Superior temporal gyrus (tissue), 1 donor: Measurements from ENCODE around the gene MAS1L.
"Not testable (repeated sequence)": the region's sequence is repeated elsewhere in the genome, so short reads cannot be mapped to it uniquely, and the experiment has no call there.

Experiments used
- DNase-seq: peaks from one replicate; pipeline ENCODE4 v3.0.0-alpha.2; 2016; ENCODE audit errors: extremely low spot score

The MAS1L gene

DNA sequence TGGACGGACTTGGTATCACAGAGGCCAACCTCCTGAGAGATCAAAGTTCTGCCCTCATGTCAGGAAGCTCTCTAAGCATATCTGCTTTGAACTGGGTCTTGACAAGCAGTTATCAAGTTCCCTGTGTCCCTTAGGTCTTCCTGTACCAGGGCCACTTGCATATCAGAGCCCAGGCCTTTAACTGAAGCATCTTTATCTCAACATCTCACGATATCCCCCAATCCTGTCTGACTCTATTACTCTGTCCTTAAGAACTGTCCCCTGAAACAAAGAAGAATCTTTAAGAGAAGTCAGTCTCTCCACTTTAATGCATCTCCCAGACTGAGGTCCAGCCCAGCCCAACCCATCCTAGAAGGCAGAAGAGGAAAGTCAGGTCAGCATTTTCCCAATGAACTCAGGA lies 8.2 kb downstream of the MAS1L start:
- no peak for DNase-seq

DNA sequence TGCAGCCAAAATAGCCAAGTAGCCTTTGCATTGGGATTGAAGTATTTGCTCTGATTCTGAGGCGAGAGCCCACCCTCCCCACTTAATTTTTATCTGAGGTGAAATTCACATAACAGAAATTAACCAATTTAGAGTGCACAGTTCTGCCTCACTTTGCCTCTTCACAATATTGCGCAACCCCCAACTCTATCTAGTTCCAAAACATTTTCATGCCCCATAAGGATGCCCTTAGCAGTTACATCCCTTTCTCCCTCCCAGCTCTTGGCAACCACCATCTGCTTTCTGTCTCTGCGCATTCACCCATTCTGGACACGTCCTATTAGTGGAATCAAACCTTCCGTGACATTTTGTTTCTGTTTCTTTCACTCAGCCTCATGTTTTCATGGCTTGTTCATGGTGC lies 9.0 kb downstream of the MAS1L start:
- DNase-seq: no peak

DNA sequence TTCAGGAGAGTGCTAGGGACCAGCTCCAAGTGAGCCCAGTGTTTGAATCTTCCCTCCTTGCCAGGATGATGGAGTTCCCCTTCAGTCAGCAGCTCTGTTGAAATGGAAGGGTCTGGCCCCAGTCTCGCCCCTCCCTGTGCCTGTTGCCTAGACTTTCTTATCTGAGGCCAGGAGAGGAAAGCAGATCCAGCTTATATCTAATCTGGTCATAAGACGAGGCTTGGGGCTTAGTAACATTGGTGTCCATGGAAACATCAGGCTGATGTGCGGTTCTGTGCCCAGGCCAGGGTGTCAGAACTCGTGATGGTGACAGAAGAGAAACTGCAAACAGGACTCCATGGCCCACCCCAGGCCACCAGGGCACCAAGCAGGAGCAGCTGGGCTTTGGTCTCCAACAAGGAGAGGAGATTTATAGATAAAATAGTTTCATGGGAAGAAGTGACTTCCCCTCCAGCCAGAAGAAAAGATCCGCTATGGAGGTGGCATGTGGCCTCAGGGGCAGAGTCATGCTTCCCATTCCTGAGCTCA lies 9.8 kb downstream of the MAS1L start:
- no peak for DNase-seq

- no peak for DNase-seq
These were observed 12.8 kb downstream of the MAS1L start for GRCh38 chr6:29474996-29475395.

DNA sequence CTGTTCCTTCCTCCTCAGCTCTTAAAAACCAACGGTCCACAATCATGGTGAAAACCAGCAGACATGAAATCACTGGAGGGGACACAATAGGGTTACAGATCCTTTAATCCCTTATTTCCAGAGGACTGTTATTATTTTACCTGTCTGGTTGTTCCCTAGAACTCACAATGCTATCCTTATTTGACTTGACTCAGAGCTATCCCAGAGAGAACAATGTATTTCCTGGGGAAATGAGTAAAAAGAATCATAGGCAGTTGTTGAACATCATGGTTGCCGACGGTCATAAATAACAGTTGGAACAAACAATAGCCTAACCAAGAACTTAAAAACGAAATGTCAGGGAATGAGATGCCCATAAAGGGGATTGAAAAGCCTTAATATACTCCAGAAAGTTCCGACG lies 21.5 kb downstream of the MAS1L start:
- no peak for DNase-seq

DNA sequence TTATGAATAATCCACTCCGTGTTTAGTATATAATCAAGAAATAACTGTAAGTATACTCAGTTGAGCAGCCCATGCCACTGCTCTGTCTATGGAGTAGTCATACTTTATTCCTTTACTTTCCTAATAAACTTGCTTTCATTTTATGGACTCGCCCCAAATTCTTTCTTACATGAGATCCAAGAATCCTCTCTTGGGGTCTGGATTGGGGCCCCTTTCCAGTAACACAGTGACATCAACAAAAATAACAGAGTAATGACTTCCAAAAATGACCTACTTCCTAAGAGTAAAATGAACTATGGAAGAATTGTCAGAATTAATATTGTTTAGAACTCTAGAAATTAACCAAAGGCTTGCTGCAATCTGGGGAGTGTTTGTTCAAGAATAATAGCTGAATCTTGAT lies 22.0 kb downstream of the MAS1L start:
- DNase-seq: no peak

DNA sequence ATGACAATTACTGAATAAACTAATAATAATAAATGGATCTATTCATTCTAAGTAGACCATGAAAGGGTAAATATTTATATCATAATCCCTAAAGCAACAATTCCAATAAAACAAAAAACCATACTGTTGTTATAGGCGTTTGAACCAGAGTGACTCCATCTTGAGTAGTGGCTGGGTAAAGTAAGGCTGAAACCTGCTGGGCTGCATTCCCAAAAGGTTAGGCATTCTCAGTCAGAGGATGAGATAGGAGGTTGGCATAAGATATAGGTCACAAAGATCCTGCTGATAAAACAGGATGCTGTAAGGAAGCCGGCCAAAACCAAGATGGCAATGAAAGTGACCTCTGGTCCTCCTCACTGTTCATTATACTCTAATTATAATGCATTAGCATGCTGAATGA lies 22.5 kb downstream of the MAS1L start:
- DNase-seq: no peak

DNA sequence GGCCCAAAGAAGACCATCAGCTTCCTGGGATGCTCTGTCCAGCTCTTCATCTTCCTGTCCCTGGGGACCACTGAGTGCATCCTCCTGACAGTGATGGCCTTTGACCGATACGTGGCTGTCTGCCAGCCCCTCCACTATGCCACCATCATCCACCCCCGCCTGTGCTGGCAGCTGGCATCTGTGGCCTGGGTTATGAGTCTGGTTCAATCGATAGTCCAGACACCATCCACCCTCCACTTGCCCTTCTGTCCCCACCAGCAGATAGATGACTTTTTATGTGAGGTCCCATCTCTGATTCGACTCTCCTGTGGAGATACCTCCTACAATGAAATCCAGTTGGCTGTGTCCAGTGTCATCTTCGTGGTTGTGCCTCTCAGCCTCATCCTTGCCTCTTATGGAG lies 25.7 kb downstream of the MAS1L start:
- DNase-seq: no peak

- no peak for DNase-seq
These were observed 26.5 kb downstream of the MAS1L start for GRCh38 chr6:29461021-29461814.

DNA sequence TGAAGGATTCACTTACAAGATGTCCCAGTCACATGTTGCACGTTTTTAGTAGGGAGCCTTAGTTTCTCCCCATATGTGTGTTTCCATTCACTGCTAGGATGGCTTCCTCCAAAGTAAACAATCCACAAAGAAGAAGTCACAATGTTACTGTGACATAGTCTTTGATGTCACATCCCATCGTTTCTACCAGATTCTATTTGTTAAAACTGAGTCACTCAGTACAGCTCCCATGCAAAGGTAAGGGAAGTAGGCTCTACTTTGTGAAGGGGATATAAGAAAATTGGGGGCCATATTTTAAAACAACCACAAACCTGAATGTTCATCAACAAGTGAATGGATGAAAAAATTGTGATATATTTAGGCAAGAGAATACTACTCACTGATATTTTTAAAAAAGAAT lies 30.8 kb downstream of the MAS1L start, which contains the start of the genes OR11A1 and OR2H1:
TSS of gene OR11A1 (minus strand) at position 101 of the 400 bp plus-strand sequence. CDS start 29,430 bp downstream, outside the sequence.
TSS of gene OR2H1 (plus strand) at position 185 of the 400 bp plus-strand sequence. CDS start 4,615 bp downstream, outside the sequence.
- DNase-seq: no peak

DNA sequence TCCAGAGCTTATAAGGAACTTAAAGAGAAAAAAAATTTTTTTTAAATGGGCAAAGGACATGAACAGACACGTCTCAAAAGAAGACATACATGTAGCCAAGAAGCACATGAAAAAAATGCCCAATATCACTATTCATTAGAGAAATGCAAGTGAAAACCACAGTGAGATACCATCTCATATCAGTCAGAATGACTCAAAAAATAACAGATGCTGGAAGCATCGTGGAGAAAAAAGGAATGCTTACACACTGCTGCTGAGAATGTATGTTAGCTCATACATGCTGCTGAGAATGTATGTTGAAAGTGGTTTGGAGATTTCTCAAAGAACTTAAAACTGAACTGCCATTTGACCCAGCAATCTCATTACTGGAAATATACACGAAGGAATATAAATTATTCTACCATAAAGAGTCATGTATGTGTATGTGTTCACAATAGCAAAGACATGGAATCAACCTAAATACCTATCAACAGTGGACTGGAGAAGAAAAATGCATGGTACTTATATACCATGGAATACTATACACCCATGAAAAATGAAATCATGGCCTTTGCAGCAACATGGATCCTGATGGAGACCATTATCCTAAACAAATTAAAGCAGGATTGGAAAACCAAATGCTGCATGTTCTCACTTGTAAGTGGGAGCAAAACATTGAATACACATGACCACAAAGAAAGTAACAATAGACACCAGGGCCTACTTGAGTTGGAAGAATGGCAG lies 36.1 kb downstream of the MAS1L start:
- no peak for DNase-seq

GRCh38 chr6:29447670-29448069 lies 40.1 kb downstream of the MAS1L start:
- DNase-seq: no peak

- not testable (repeated sequence) for DNase-seq
These were observed 43.7 kb downstream of the MAS1L start for GRCh38 chr6:29444031-29444430.

- no peak for DNase-seq
These were observed 45.0 kb downstream of the MAS1L start for GRCh38 chr6:29442719-29443118.

GRCh38 chr6:29439006-29439405 lies 48.8 kb downstream of the MAS1L start, which contains the start of gene OR10C1:
OR10C1 (plus strand) TSS chr6:29439306; CDS start chr6:29440016, 710 bp downstream.
- DNase-seq: no peak

- not testable (repeated sequence) for DNase-seq
These were observed 51.0 kb downstream of the MAS1L start for GRCh38 chr6:29436730-29437129.
